H1 (cell line): ENCODE results near the gene LRRC19. TPM values are rescaled to one million over a fixed set of nuclear protein-coding genes. Genes with fewer than 3 reads are reported as not detected.

ENCODE experiments used
- CTCF ChIA-PET: fragments of 300-600 bp; sonication (Branson Sonifier 250); formaldehyde crosslinking; loops from one replicate; lab custom pipeline; 2021; ENCODE audit not compliant: partially characterized antibody; lab: Charles Lee
- POLR2A ChIA-PET: fragments of 300-600 bp; sonication (Branson Sonifier 250); formaldehyde crosslinking; loops from one replicate; lab custom pipeline; 2021; ENCODE audit warnings: inconsistent platforms; ENCODE audit not compliant: partially characterized antibody; lab: Charles Lee
- DNase-seq, 2 experiments: peaks; one replicate each; pipeline versions ENCODE4 v3.0.0 to v3.0.0-alpha.2; 2010 to 2022; ENCODE audit warnings: low spot score in 2 of 2, low read depth in 1 of 2, mixed read lengths in 1 of 2
- FAIRE-seq: peaks from 2 replicates; lab custom pipeline; 2011; peaks lifted over from hg19 to GRCh38; lab: Jason Lieb, UNC
- H2AFZ ChIP-seq: 2 replicates; pipeline ENCODE4 v1.8.1; 2012; ENCODE audit warnings: low read length, inconsistent platforms
- H2AK5ac ChIP-seq: 2 replicates; pipeline ENCODE4 v1.6.1; 2013; ENCODE audit warnings: low read depth, low read length
- H2BK120ac ChIP-seq: replicated peaks from 2 replicates; pipeline ENCODE3; 2013; ENCODE audit warnings: low read depth, low read length, inconsistent platforms
- H2BK12ac ChIP-seq: 2 replicates; pipeline ENCODE4 v1.6.1; 2013; ENCODE audit warnings: low read depth, low read length
- H2BK15ac ChIP-seq: 2 replicates; pipeline ENCODE4 v1.6.1; 2013; ENCODE audit warnings: low read length
- H2BK20ac ChIP-seq: 2 replicates; pipeline ENCODE4 v1.6.1; 2013; ENCODE audit warnings: low read length
- H2BK5ac ChIP-seq: 2 replicates; pipeline ENCODE4 v1.6.1; 2013; ENCODE audit warnings: low read depth, low read length
- H3K14ac ChIP-seq: 2 replicates; pipeline ENCODE4 v1.6.1; 2013; ENCODE audit warnings: inconsistent platforms; ENCODE audit not compliant: insufficient read length
- H3K18ac ChIP-seq: 2 replicates; pipeline ENCODE4 v1.6.1; 2013; ENCODE audit warnings: low read length; ENCODE audit errors: extremely low read depth
- H3K23ac ChIP-seq: 2 replicates; pipeline ENCODE4 v1.6.1; 2013; ENCODE audit warnings: inconsistent platforms; ENCODE audit not compliant: insufficient read length
- H3K23me2 ChIP-seq: 2 replicates; pipeline ENCODE4 v1.6.1; 2013; ENCODE audit warnings: low read depth, low read length
- H3K27ac ChIP-seq: 2 replicates; pipeline ENCODE4 v1.6.1; 2011; ENCODE audit warnings: low read depth, low read length, inconsistent platforms
- H3K27me3 ChIP-seq, 4 experiments: replicated peaks in 1 of 4; 1 replicate in 1 of 4; 2 replicates in 3 of 4; pipeline versions ENCODE4 v1.6.1 to v1.8.1; 2011 to 2013; ENCODE audit warnings: low read length in 3 of 4, mild to moderate bottlenecking in 3 of 4, inconsistent platforms in 2 of 4, mixed read lengths in 2 of 4, moderate library complexity in 1 of 4; ENCODE audit not compliant: control insufficient read depth in 3 of 4, insufficient read depth in 3 of 4; ENCODE audit errors: extremely low read depth in 1 of 4
- H3K36me3 ChIP-seq, 4 experiments: 2 replicates each; pipeline versions ENCODE4 v1.6.1 to v1.8.1; 2011 to 2013; ENCODE audit warnings: mild to moderate bottlenecking in 4 of 4, low read length in 3 of 4, moderate library complexity in 2 of 4, control low read depth in 1 of 4, inconsistent platforms in 1 of 4; ENCODE audit not compliant: insufficient read depth in 4 of 4, control insufficient read depth in 2 of 4
- H3K4ac ChIP-seq: replicated peaks from 2 replicates; pipeline ENCODE3; 2013; ENCODE audit warnings: low read length, low read depth, mixed read lengths, inconsistent platforms; ENCODE audit not compliant: insufficient read length
- H3K4me1 ChIP-seq, 4 experiments: replicated peaks in 1 of 4; 1 replicate in 1 of 4; 2 replicates in 3 of 4; pipeline versions ENCODE4 v1.6.1 to v1.8.1; 2011 to 2013; ENCODE audit warnings: low read length in 3 of 4, inconsistent platforms in 2 of 4, mixed read lengths in 1 of 4; ENCODE audit not compliant: insufficient read depth in 4 of 4, control insufficient read depth in 3 of 4
- H3K4me2 ChIP-seq, 2 experiments: 2 replicates each; pipeline versions ENCODE4 v1.6.1 to v1.8.1; 2011 to 2013; ENCODE audit warnings: low read depth in 2 of 2, low read length in 2 of 2, control low read depth in 1 of 2, inconsistent platforms in 1 of 2, mild to moderate bottlenecking in 1 of 2; ENCODE audit not compliant: insufficient read depth in 1 of 2
- H3K4me3 ChIP-seq, 4 experiments: fragments of 200-600, 300-600 bp in 1 of 4; sonication (generic), shearing (Covaris generic), sonication (Bioruptor Twin) in 1 of 4; 2 replicates each; pipeline versions ENCODE4 v1.5.1 to v1.8.1; 2011 to 2016; ENCODE audit warnings: low read length in 4 of 4, low read depth in 3 of 4, control low read depth in 2 of 4, inconsistent platforms in 2 of 4, mild to moderate bottlenecking in 2 of 4, mixed read lengths in 1 of 4, moderate library complexity in 1 of 4; ENCODE audit not compliant: insufficient read depth in 2 of 4; ENCODE audit errors: extremely low read depth in 1 of 4
- H3K56ac ChIP-seq: replicated peaks from 2 replicates; pipeline ENCODE3; 2013; ENCODE audit warnings: low read depth, mild to moderate bottlenecking, mixed read lengths, low read length, inconsistent platforms; ENCODE audit not compliant: insufficient read length
- H3K79me1 ChIP-seq: 2 replicates; pipeline ENCODE4 v1.6.1; 2013; ENCODE audit warnings: low read depth, low read length, control low read depth
- H3K79me2 ChIP-seq, 2 experiments: 2 replicates each; pipeline versions ENCODE4 v1.6.1 to v1.8.1; 2012 to 2013; ENCODE audit warnings: low read length in 2 of 2, mild to moderate bottlenecking in 2 of 2, inconsistent platforms in 1 of 2; ENCODE audit not compliant: insufficient read depth in 2 of 2, control insufficient read depth in 1 of 2
- H3K9ac ChIP-seq, 4 experiments: replicated peaks in 1 of 4; 1 replicate in 1 of 4; 2 replicates in 3 of 4; pipeline versions ENCODE4 v1.6.1 to v1.8.1; 2011 to 2013; ENCODE audit warnings: low read depth in 3 of 4, low read length in 3 of 4, control low read depth in 2 of 4, mild to moderate bottlenecking in 2 of 4, moderate library complexity in 2 of 4, inconsistent platforms in 1 of 4; ENCODE audit errors: extremely low read depth in 1 of 4
- H3K9me3 ChIP-seq, 2 experiments: 2 replicates each; pipeline versions ENCODE4 v1.6.1 to v1.8.1; 2012 to 2013; ENCODE audit warnings: mild to moderate bottlenecking in 2 of 2, moderate library complexity in 2 of 2, control low read depth in 1 of 2, inconsistent platforms in 1 of 2, low read depth in 1 of 2, low read length in 1 of 2, mixed read lengths in 1 of 2; ENCODE audit not compliant: insufficient read depth in 2 of 2
- H4K20me1 ChIP-seq, 2 experiments: replicated peaks in 1 of 2; 2 replicates each; pipeline versions ENCODE3 to v1.8.1; 2011 to 2013; ENCODE audit warnings: inconsistent platforms in 2 of 2, low read length in 2 of 2, mild to moderate bottlenecking in 1 of 2; ENCODE audit not compliant: insufficient read depth in 2 of 2, control insufficient read depth in 1 of 2
- H4K5ac ChIP-seq: 2 replicates; pipeline ENCODE4 v1.6.1; 2013; ENCODE audit warnings: low read length, low read depth, mixed read lengths, inconsistent platforms; ENCODE audit not compliant: insufficient read length
- H4K8ac ChIP-seq: 2 replicates; pipeline ENCODE4 v1.8.0; 2013; ENCODE audit warnings: mild to moderate bottlenecking, moderate library complexity, low read length, inconsistent platforms; ENCODE audit not compliant: insufficient read depth; ENCODE audit errors: extremely low read depth
- H4K91ac ChIP-seq: replicated peaks from 2 replicates; pipeline ENCODE3; 2013; ENCODE audit warnings: low read length, mixed read lengths, inconsistent platforms; ENCODE audit not compliant: insufficient read length
- CBX5 ChIP-seq: fragments of 300-800, 300-1000 bp; sonication (generic); IDR thresholded peaks from 2 replicates; pipeline ENCODE4 v1.7.1; 2016; ENCODE audit warnings: antibody characterized with exemption, low read length, low read depth
- CEBPB ChIP-seq: IDR thresholded peaks from 2 replicates; pipeline ENCODE4 v1.6.1; 2012; ENCODE audit warnings: low read depth, low read length
- CTBP2 ChIP-seq: IDR thresholded peaks from 2 replicates; pipeline ENCODE4 v1.7.0; 2011; ENCODE audit warnings: borderline replicate concordance, mild to moderate bottlenecking, moderate library complexity, mixed read lengths, low read length; ENCODE audit not compliant: insufficient read depth, insufficient read length
- EP300 ChIP-seq, 2 experiments: IDR thresholded peaks; 1 replicate in 1 of 2; 2 replicates in 1 of 2; pipeline ENCODE4 v1.6.1; 2011 to 2012; ENCODE audit warnings: low read depth in 2 of 2, low read length in 2 of 2, mild to moderate bottlenecking in 2 of 2, borderline replicate concordance in 1 of 2, inconsistent platforms in 1 of 2, moderate library complexity in 1 of 2
- FOSL1 ChIP-seq: IDR thresholded peaks from 2 replicates; pipeline ENCODE4 v1.6.1; 2011; ENCODE audit warnings: mild to moderate bottlenecking, low read depth, low read length, moderate library complexity; ENCODE audit not compliant: insufficient read depth
- GABPA ChIP-seq: IDR thresholded peaks from 2 replicates; pipeline ENCODE4 v1.6.1; 2011; ENCODE audit warnings: mild to moderate bottlenecking, low read length, moderate library complexity, borderline replicate concordance; ENCODE audit not compliant: insufficient read depth
- KDM1A ChIP-seq: fragments of 200-600, 300-600 bp; sonication (generic); IDR thresholded peaks from 2 replicates; pipeline ENCODE4 v1.7.1; 2016; ENCODE audit warnings: mild to moderate bottlenecking, low read length, borderline replicate concordance
- POLR2AphosphoS5 ChIP-seq: IDR thresholded peaks from 2 replicates; pipeline ENCODE4 v1.6.1; 2011; ENCODE audit warnings: low read depth, low read length
- TCF12 ChIP-seq: IDR thresholded peaks from 2 replicates; pipeline ENCODE4 v1.6.1; 2011; ENCODE audit warnings: low read depth, mild to moderate bottlenecking, low read length
- USF2 ChIP-seq: IDR thresholded peaks from 2 replicates; pipeline ENCODE4 v1.6.1; 2011; ENCODE audit warnings: low read length, improper control_type of control experiment
- YY1 ChIP-seq: IDR thresholded peaks from 2 replicates; pipeline ENCODE4 v1.6.1; 2011; ENCODE audit warnings: low read depth, mild to moderate bottlenecking, low read length
- polyA plus RNA-seq, 7 experiments: library from polyadenylated mRNA; depleted of rRNA in 3 of 7; stranded (reverse) in 5 of 7; unstranded in 2 of 7; fragments of >200 nt in 5 of 7; fragments of 200-250 nt in 2 of 7; gene quantifications; 1 replicate in 5 of 7; 2 replicates in 1 of 7; 4 replicates in 1 of 7; pipeline versions ENCODE4 v1.2.1 to v1.2.3, GENCODE V29; 2011 to 2013; ENCODE audit warnings: missing spikeins in 2 of 7, mixed read lengths in 2 of 7
- total RNA-seq: library from RNA; stranded (reverse); fragmentation: NEBNext Ultra II Directional; extraction: Animal tissue kit (Norgen Biotek cat#: 25700); gene quantifications from 2 replicates; pipeline ENCODE4 v1.2.1, GENCODE V29; 2021
- TF ChIP-seq, protein P1 (sequence below): IDR thresholded peaks from 2 replicates; pipeline ENCODE4 v1.6.1; 2011; ENCODE audit warnings: low read depth, mild to moderate bottlenecking, low read length; ENCODE audit not compliant: insufficient read depth
- TF ChIP-seq, protein P2 (sequence below): IDR thresholded peaks from 2 replicates; pipeline ENCODE4 v1.6.1; 2012; ENCODE audit warnings: inconsistent platforms

The LRRC19 gene
- total and polyA plus RNA-seq, 2 of the 8 experiments (the other 6 are each of a cell fraction or from before 2014, with no cell fraction given), result not detected

DNA sequence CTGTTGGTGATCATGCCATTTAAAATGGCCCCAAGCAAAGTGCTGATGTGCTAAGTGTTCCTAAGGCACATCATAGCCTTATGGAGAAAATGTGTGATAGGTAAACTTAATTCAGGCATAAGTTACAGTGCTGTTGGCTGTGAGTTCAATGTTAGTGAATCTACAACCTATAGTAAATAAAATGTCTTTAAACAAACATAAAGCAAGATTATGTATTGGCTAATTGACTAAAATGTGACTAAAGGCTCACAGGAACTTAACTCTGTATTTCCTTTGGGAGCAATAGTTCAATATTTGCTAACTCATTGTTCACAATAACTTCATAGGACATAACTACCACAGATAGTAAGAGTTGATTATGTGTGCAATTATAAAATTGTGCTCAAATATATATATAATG is 49.4 kb upstream of the LRRC19 start:
- no peaks in the 10 kb centered on the region for H3K79me1 ChIP-seq
- H3K36me3 ChIP-seq, result no peaks in the 10 kb centered on the region
- H2BK15ac ChIP-seq, result no peak overlapping the region
- no peak overlapping the region for H2AK5ac ChIP-seq
- H4K8ac ChIP-seq, result no peak overlapping the region
- H3K23me2 ChIP-seq, result no peaks in the 10 kb centered on the region
- no peak overlapping the region for H4K5ac ChIP-seq
- no peak overlapping the region for H3K56ac ChIP-seq
- no peak overlapping the region for H2BK12ac ChIP-seq
- H3K23ac ChIP-seq, result no peak overlapping the region
- POLR2A ChIA-PET, result no interaction called here
- H4K91ac ChIP-seq, result no peak overlapping the region
- no peak for FAIRE-seq
- DNase-seq, result no peak
- H3K14ac ChIP-seq, result no peak overlapping the region
- no peak overlapping the region for H3K18ac ChIP-seq
- H2AFZ ChIP-seq, result no peak overlapping the region
- no peaks in the 10 kb centered on the region for H3K9me3 ChIP-seq
- no peaks in the 10 kb centered on the region for H3K27me3 ChIP-seq
- H3K27ac ChIP-seq, result no peak overlapping the region
- H3K9ac ChIP-seq, result no peak overlapping the region
- no peaks in the 10 kb centered on the region for H3K4me1 ChIP-seq
- H3K4me3 ChIP-seq, result no peak overlapping the region
- no peak for TF ChIP-seq KDM1A
- no peak for TF ChIP-seq EP300 (IDR thresholded peaks at IDR 0.05; ENCODE audit: borderline replicate concordance in 1 of 2, low read depth in 2 of 2, low read length in 2 of 2)
- TF ChIP-seq, protein P1, sequence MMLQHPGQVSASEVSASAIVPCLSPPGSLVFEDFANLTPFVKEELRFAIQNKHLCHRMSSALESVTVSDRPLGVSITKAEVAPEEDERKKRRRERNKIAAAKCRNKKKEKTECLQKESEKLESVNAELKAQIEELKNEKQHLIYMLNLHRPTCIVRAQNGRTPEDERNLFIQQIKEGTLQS, result no peak
- TF ChIP-seq CEBPB, result no peak
- TF ChIP-seq CTBP2, result no peak
- TF ChIP-seq FOSL1, result no peak
- TF ChIP-seq TCF12, result no peak
- no peak for TF ChIP-seq GABPA
- no peak for TF ChIP-seq USF2
- TF ChIP-seq YY1, result no peak
- no peak for TF ChIP-seq CBX5
- TF ChIP-seq, protein P2, sequence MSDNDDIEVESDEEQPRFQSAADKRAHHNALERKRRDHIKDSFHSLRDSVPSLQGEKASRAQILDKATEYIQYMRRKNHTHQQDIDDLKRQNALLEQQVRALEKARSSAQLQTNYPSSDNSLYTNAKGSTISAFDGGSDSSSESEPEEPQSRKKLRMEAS, result no peak
- TF ChIP-seq POLR2AphosphoS5, result no peak
- TF ChIP-seq, all 59 proteins: peak for 0
- no peak overlapping the region for H3K4me2 ChIP-seq
- H3K4ac ChIP-seq, result no peak overlapping the region
- H3K79me2 ChIP-seq, result no peaks in the 10 kb centered on the region
- H2BK120ac ChIP-seq, result no peak overlapping the region
- no peak overlapping the region for H2BK20ac ChIP-seq
- H2BK5ac ChIP-seq, result no peak overlapping the region
- CTCF ChIA-PET, result interaction anchor here (1.4 kb wide), 1 partner anchor 22 kb away, joined by 4 read pairs; no protein-coding TSS in a partner anchor
- no peaks in the 10 kb centered on the region for H4K20me1 ChIP-seq
